Mammary epithelial cell (primary cell): ENCODE results near the gene C11orf65.

Source experiments
- CTCF ChIP-seq, 2 donors: IDR thresholded peaks in 1 of 2; conservative IDR thresholded peaks in 1 of 2; 2 replicates each; pipeline ENCODE4 v1.5.1; 2011 to 2012; ENCODE audit warnings: inconsistent platforms in 2 of 2, low read length in 2 of 2, mild to moderate bottlenecking in 2 of 2, control low read depth in 1 of 2, low read depth in 1 of 2; ENCODE audit not compliant: insufficient read depth in 1 of 2; ENCODE audit errors: extremely low read depth in 1 of 2
- EZH2 ChIP-seq: IDR thresholded peaks from 2 replicates; pipeline ENCODE4 v1.6.1; 2012; ENCODE audit warnings: low read length, inconsistent platforms, borderline replicate concordance

GRCh38 chr11:108508653-108509593 is 41.6 kb upstream of the C11orf65 start:
- TF ChIP-seq CTCF (conservative IDR thresholded peaks at IDR 0.05 in 1 of 2, IDR thresholded peaks at IDR 0.05 in 1 of 2; ENCODE audit: extremely low read depth in 1 of 2, insufficient read depth in 1 of 2, low read depth in 1 of 2, low read length in 2 of 2): no peak
- no peak for TF ChIP-seq EZH2
